ENCODE results near the gene PNPLA7.
"Not testable (repeated sequence)": the region's sequence is repeated elsewhere in the genome, so short reads cannot be mapped to it uniquely, and the experiment has no call there.

The PNPLA7 gene

GRCh38 chr9:137556069-137556838 lies 6.1 kb upstream of the PNPLA7 start:
- H3K9me3 Mint-ChIP-seq (ENCODE audit: low read depth), result no peaks in the 10 kb centered on the region
- no peak overlapping the region for H3K4me3 Mint-ChIP-seq
- no peak overlapping the region for H3K27ac Mint-ChIP-seq
- no peaks in the 10 kb centered on the region for H3K27me3 Mint-ChIP-seq
- peaks cover 3% of the 10 kb centered on the region for H3K36me3 Mint-ChIP-seq
- H3K4me1 Mint-ChIP-seq (ENCODE audit: low read depth), result peaks cover 8% of the 10 kb centered on the region

GRCh38 chr9:137555179-137555578 lies 5.0 kb upstream of the PNPLA7 start:
- peaks cover 3% of the 10 kb centered on the region for H3K36me3 Mint-ChIP-seq
- no peak overlapping the region for H3K27ac Mint-ChIP-seq
- H3K9me3 Mint-ChIP-seq (ENCODE audit: low read depth), result no peaks in the 10 kb centered on the region
- peaks cover 10% of the 10 kb centered on the region for H3K4me1 Mint-ChIP-seq (ENCODE audit: low read depth)
- H3K4me3 Mint-ChIP-seq, result no peak overlapping the region
- H3K27me3 Mint-ChIP-seq, result no peaks in the 10 kb centered on the region

- Mint-ChIP-seq H3K36me3 (peaks cover 3% of the 10 kb centered on the region), H3K27me3 (no peaks in the 10 kb centered on the region), H3K4me1 (ENCODE audit: low read depth) (peaks cover 17% of the 10 kb centered on the region), H3K9me3 (ENCODE audit: low read depth) (no peaks in the 10 kb centered on the region), H3K27ac (no peak overlapping the region), H3K4me3 (no peak overlapping the region)
Observed at GRCh38 chr9:137554349-137554748, 4.1 kb upstream of the PNPLA7 start.

- Mint-ChIP-seq H3K4me1 (ENCODE audit: low read depth) (peaks cover 20% of the 10 kb centered on the region), H3K4me3 (peak overlapping the region; percentile 35)
- not testable (repeated sequence) for H3K9me3 Mint-ChIP-seq (ENCODE audit: low read depth); H3K36me3 Mint-ChIP-seq; H3K27ac Mint-ChIP-seq; H3K27me3 Mint-ChIP-seq
Observed at GRCh38 chr9:137553654-137554053, 3.5 kb upstream of the PNPLA7 start.

GRCh38 chr9:137552022-137552768 lies 2.0 kb upstream of the PNPLA7 start:
- Mint-ChIP-seq H3K4me1 (ENCODE audit: low read depth) (peaks cover 22% of the 10 kb centered on the region), H3K27ac (peak overlapping the region; percentile 66), H3K4me3 (peak overlapping the region; percentile 91), H3K9me3 (ENCODE audit: low read depth) (no peaks in the 10 kb centered on the region), H3K27me3 (no peaks in the 10 kb centered on the region), H3K36me3 (peaks cover 3% of the 10 kb centered on the region)

GRCh38 chr9:137551264-137552021 lies 1.2 kb upstream of the PNPLA7 start, which contains the start of gene MRPL41:
Gene MRPL41, plus strand, starts transcription at chr9:137551879. Its CDS starts 203 bp downstream, at chr9:137552082.
- H3K9me3 Mint-ChIP-seq (ENCODE audit: low read depth), result no peaks in the 10 kb centered on the region
- no peaks in the 10 kb centered on the region for H3K27me3 Mint-ChIP-seq
- H3K4me1 Mint-ChIP-seq (ENCODE audit: low read depth), result peaks cover 22% of the 10 kb centered on the region
- H3K36me3 Mint-ChIP-seq, result peaks cover 3% of the 10 kb centered on the region
- H3K4me3 Mint-ChIP-seq, result peak within 1 kb of the TSS; percentile 91
- H3K27ac Mint-ChIP-seq, result peak within 1 kb of the TSS; percentile 66

GRCh38 chr9:137550958-137551263 lies 709 bp upstream of the PNPLA7 start:
- H3K36me3 Mint-ChIP-seq, result not testable (repeated sequence)

GRCh38 chr9:137547687-137548543 lies 2.3 kb downstream of the PNPLA7 start:
- no peaks in the 10 kb centered on the region for H3K9me3 Mint-ChIP-seq (ENCODE audit: low read depth)
- H3K27ac Mint-ChIP-seq, result no peak overlapping the region
- peak overlapping the region; percentile 52 for H3K4me3 Mint-ChIP-seq
- no peaks in the 10 kb centered on the region for H3K27me3 Mint-ChIP-seq
- no peaks in the 10 kb centered on the region for H3K36me3 Mint-ChIP-seq
- peaks cover 19% of the 10 kb centered on the region for H3K4me1 Mint-ChIP-seq (ENCODE audit: low read depth)

More at GRCh38 chr9:137550958-137551263, 709 bp upstream of the PNPLA7 start:
- not testable (repeated sequence) for H3K9me3 Mint-ChIP-seq (ENCODE audit: low read depth); H3K27me3 Mint-ChIP-seq; H3K27ac Mint-ChIP-seq
- H3K4me3 Mint-ChIP-seq, result peak overlapping the region; percentile 20
- H3K4me1 Mint-ChIP-seq (ENCODE audit: low read depth), result peaks cover 22% of the 10 kb centered on the region

- peaks cover 12% of the 10 kb centered on the region for H3K4me1 Mint-ChIP-seq (ENCODE audit: low read depth)
- no peaks in the 10 kb centered on the region for H3K9me3 Mint-ChIP-seq (ENCODE audit: low read depth)
- H3K27me3 Mint-ChIP-seq, result no peaks in the 10 kb centered on the region
- H3K36me3 Mint-ChIP-seq, result no peaks in the 10 kb centered on the region
- H3K27ac Mint-ChIP-seq, result no peak overlapping the region
- no peak overlapping the region for H3K4me3 Mint-ChIP-seq
Observed at GRCh38 chr9:137545123-137545522, 5.1 kb downstream of the PNPLA7 start.

GRCh38 chr9:137544176-137544760 lies 5.9 kb downstream of the PNPLA7 start:
- H3K27ac Mint-ChIP-seq, result no peak overlapping the region
- H3K9me3 Mint-ChIP-seq (ENCODE audit: low read depth), result no peaks in the 10 kb centered on the region
- H3K36me3 Mint-ChIP-seq, result no peaks in the 10 kb centered on the region
- H3K4me3 Mint-ChIP-seq, result no peak overlapping the region
- H3K27me3 Mint-ChIP-seq, result no peaks in the 10 kb centered on the region
- H3K4me1 Mint-ChIP-seq (ENCODE audit: low read depth), result peaks cover 5% of the 10 kb centered on the region

GRCh38 chr9:137543237-137543963 lies 6.8 kb downstream of the PNPLA7 start:
- H3K4me3 Mint-ChIP-seq, result no peak overlapping the region
- no peaks in the 10 kb centered on the region for H3K36me3 Mint-ChIP-seq
- no peak overlapping the region for H3K27ac Mint-ChIP-seq

GRCh38 chr9:137542486-137542885 lies 7.7 kb downstream of the PNPLA7 start:
- Mint-ChIP-seq H3K36me3 (no peaks in the 10 kb centered on the region), H3K27ac (no peak overlapping the region), H3K4me3 (no peak overlapping the region), H3K27me3 (no peaks in the 10 kb centered on the region), H3K4me1 (ENCODE audit: low read depth) (no peaks in the 10 kb centered on the region), H3K9me3 (ENCODE audit: low read depth) (no peaks in the 10 kb centered on the region)

More at GRCh38 chr9:137543237-137543963, 6.8 kb downstream of the PNPLA7 start:
- peaks cover 2% of the 10 kb centered on the region for H3K4me1 Mint-ChIP-seq (ENCODE audit: low read depth)
- H3K9me3 Mint-ChIP-seq (ENCODE audit: low read depth), result no peaks in the 10 kb centered on the region
- H3K27me3 Mint-ChIP-seq, result no peaks in the 10 kb centered on the region

- Mint-ChIP-seq H3K27ac (no peak overlapping the region), H3K4me1 (ENCODE audit: low read depth) (peaks cover 12% of the 10 kb centered on the region), H3K9me3 (ENCODE audit: low read depth) (no peaks in the 10 kb centered on the region), H3K36me3 (no peaks in the 10 kb centered on the region), H3K27me3 (no peaks in the 10 kb centered on the region), H3K4me3 (no peak overlapping the region)
Observed at GRCh38 chr9:137540536-137540935, 9.7 kb downstream of the PNPLA7 start.
